ENCODE measurements around the gene CD86.

CD86 gene

GRCh38 chr3:122060040-122060698 lies 5.0 kb downstream of the CD86 start:
- DNase-seq (ENCODE audit: low read depth): no peak

- DNase-seq (ENCODE audit: low read depth): no peak
Observed at GRCh38 chr3:122063908-122064307, 8.7 kb downstream of the CD86 start.

GRCh38 chr3:122064326-122064725 lies 9.2 kb downstream of the CD86 start:
- DNase-seq (ENCODE audit: low read depth): no peak

- no peak for DNase-seq (ENCODE audit: low read depth)
Observed at GRCh38 chr3:122066331-122067213, 11.4 kb downstream of the CD86 start.

DNA sequence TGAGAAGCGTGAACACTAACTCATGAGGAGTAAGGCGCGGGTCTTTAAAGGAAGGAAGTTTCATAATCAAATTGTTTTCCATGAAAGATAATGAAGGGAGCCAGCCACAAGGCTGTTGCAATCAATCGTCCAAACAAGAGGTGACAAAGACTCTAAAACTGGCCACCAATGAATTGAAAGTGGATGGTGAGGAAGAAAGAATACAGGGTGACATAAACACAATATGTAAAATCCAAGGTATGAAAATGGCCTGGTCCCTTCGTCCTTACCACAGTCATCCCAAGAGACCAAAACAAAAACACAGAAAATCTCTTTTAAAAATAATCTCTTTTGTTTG lies 12.0 kb downstream of the CD86 start:
- DNase-seq (ENCODE audit: low read depth): no peak

- DNase-seq (ENCODE audit: low read depth): no peak
Observed at GRCh38 chr3:122067588-122068240, 12.6 kb downstream of the CD86 start.

GRCh38 chr3:122074621-122075265 lies 19.6 kb downstream of the CD86 start:
- DNase-seq (ENCODE audit: low read depth): no peak

DNA sequence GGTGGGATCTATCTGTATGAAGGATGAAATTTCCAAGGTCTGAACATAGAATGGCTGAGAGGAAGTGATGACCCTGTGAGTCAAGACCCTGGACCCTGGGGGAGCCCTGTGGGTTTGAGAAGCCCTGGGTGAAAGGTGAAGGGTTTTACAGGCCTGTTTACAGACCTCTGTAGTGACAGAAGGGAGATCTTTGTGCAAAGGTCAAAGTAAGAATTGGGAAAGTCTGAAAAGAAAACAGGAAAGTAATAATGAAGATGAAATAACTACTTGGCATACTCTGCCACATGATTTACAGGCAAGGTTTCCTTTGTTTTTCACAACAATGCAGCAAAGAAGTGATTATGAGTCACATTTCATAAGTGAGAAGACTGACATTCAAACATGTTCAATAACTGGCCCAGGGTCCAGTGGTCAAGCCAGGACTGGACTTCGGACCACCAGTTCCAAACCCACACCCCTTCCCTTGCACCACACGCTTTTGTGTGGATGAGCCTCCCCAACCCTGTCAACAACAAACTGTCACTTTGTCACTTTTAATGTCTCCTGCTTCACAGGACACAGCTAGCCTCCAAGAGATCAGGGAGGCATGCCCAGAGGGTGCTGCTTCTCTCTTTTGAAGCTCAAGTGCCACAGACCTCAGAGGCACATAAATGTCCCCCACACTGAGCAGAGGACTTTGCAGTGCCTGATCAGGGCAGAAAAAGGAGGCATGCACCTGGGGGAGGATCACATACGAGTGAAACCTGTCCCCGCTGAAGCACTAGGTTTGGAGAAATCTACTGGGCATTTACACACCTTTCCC lies 21.5 kb downstream of the CD86 start:
- DNase-seq (ENCODE audit: low read depth): no peak

DNA sequence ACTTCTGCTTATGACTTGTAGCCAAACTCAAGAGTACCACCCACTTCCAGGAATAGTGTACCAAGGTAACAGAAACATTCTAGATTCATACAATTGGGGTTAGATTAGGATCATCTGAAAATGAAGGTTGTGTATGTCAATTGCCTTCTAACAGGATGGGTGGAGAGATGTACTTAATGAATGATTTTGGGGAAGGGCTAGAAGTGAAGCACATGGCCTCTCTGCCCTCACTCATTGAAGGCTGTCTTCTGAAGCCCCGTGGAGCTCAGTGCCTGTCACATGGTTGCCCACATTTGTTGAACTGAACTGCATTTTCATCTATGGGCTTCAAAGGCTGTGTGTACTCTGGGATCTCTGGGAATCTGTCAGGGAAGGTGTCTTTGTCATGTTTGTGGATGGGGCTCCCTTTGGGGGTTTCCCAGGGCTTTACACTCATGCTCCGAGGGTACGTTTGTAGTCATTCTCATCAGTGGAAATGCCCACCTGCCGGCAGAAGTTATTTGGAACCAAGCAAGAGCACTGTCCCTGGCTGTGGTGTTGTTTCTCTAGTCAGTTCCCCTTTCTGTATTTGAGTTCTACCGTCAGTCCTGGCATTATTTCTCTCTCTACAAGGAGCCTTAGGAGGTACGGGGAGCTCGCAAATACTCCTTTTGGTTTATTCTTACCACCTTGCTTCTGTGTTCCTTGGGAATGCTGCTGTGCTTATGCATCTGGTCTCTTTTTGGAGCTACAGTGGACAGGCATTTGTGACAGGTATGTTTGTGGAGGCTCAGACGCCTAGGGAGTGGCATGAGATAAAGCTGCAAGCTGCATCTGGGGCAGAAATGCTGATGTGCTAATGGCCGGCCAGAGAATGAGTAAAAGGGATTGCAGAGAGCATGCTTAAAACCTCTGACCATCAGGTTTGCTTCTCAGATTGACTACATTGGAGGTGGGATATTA lies 22.4 kb downstream of the CD86 start:
- DNase-seq (ENCODE audit: low read depth): no peak

- no peak for DNase-seq (ENCODE audit: low read depth)
Observed at GRCh38 chr3:122078235-122078935, 23.2 kb downstream of the CD86 start.

DNA sequence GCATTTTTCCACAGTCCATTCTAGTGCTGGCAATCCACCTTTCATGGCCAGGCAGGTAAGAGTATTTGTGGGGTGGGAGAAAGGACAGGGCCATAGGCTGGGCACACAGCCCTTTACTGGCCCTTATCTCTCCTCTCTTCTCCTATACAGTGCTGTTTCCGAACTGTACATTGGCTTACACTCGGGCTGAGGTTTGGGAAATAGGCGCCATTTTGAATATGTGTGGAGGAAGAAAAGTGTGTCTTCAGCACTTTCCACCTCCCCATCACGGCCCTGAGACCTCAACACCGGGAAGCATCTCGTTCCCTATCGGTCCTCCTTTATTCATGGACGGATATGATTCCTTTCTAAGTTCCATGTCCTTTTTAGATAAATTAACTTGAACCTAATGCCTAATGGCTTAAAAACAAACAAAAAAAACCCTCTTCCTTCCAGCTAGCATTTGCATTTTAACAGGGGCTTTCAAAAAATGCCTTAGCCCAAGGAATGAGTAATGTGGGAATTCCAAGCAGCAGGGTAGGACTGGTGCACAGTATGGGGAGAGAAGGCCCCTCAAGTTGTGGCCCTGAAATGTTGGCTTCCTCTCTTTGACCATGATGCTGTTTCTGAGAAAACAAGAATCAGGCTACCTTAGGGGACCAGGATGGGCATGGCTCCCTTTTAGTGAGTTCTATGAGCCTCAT lies 24.5 kb downstream of the CD86 start:
- DNase-seq (ENCODE audit: low read depth): no peak

- DNase-seq (ENCODE audit: low read depth): no peak
Observed at GRCh38 chr3:122080207-122080587, 25.0 kb downstream of the CD86 start.

GRCh38 chr3:122081543-122082247 lies 26.5 kb downstream of the CD86 start:
- no peak for DNase-seq (ENCODE audit: low read depth)

GRCh38 chr3:122082357-122082756 lies 27.2 kb downstream of the CD86 start:
- no peak for DNase-seq (ENCODE audit: low read depth)

GRCh38 chr3:122084799-122085198 lies 29.6 kb downstream of the CD86 start:
- no peak for DNase-seq (ENCODE audit: low read depth)

DNA sequence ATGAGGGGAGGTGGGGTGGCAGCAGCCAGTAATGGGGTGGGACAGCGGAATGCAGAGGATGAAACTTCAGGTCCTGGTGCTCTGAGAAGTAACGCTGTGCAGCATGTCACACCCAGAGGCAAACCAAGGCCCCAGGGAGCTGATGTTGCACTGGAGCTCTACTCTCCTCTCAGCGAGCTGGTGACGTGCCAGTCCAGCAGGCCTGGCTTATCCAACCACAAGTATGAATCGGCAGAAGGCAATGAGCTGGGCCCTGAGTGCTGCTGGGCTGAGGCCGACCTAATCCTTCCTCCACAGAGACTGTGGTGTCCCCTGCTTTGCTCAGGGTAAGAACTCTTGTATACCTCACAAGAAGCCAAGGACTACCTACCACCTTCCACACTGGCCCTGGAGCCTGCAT lies 30.5 kb downstream of the CD86 start:
- DNase-seq (ENCODE audit: low read depth): peak; percentile 6

DNA sequence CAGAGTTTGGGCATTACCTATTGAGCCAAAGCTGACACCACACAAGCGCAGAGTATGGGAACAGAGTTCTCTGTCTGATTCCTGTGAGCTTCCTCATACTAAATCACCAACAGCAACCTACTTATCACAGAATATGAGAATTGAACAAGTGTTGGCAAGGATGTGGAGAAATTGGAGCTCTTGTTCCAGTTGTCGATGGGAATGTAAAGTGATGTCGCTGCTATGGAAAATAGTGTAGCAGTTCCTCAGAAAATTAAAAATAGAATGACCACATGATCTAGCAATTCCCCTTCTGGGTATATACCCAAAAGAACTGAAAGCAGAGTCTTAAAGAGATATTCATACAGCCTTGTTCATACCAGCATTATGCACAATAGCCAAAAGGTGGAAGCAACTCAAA lies 33.4 kb downstream of the CD86 start:
- no peak for DNase-seq (ENCODE audit: low read depth)

GRCh38 chr3:122091602-122092295 lies 36.6 kb downstream of the CD86 start:
- no peak for DNase-seq (ENCODE audit: low read depth)

Measured in EH (cell line).